Hepatocyte (in vitro differentiated cells): ENCODE measurements around the gene GUCY2D. TPM values are rescaled to one million over a fixed set of nuclear protein-coding genes. Genes with fewer than 3 reads are reported as not detected.

Experiments used
- DNase-seq: peaks from one replicate; pipeline ENCODE4 v3.0.0-alpha.2; 2016; ENCODE audit warnings: low spot score
- H2AFZ ChIP-seq: fragments of 200-600 bp; sonication (generic); 2 replicates; pipeline ENCODE4 v1.6.0; 2016; ENCODE audit warnings: antibody characterized with exemption, mild to moderate bottlenecking
- H3K27ac ChIP-seq: fragments of 200-600 bp; sonication (generic); 2 replicates; pipeline ENCODE4 v1.5.1; 2016; ENCODE audit warnings: mild to moderate bottlenecking
- H3K27me3 ChIP-seq: fragments of 200-600 bp; sonication (generic); 2 replicates; pipeline ENCODE4 v1.6.1; 2016
- H3K36me3 ChIP-seq: fragments of 200-600 bp; sonication (generic); replicated peaks from 2 replicates; pipeline ENCODE4 v1.5.1; 2016; ENCODE audit warnings: low read depth; ENCODE audit not compliant: insufficient read depth
- H3K4me1 ChIP-seq: fragments of 200-600 bp; sonication (generic); 2 replicates; pipeline ENCODE4 v1.5.1; 2016; ENCODE audit warnings: mild to moderate bottlenecking, moderate library complexity; ENCODE audit not compliant: insufficient read depth
- H3K4me2 ChIP-seq: fragments of 200-600 bp; sonication (generic); 2 replicates; pipeline ENCODE4 v1.6.0; 2016
- H3K4me3 ChIP-seq: fragments of 200-600 bp; sonication (generic); 2 replicates; pipeline ENCODE4 v1.5.1; 2016; ENCODE audit warnings: mild to moderate bottlenecking
- H3K79me2 ChIP-seq: fragments of 200-600 bp; sonication (generic); 2 replicates; pipeline ENCODE4 v1.6.0; 2017; ENCODE audit warnings: mild to moderate bottlenecking
- H3K9me2 ChIP-seq: fragments of 200-600 bp; sonication (generic); replicated peaks from 2 replicates; pipeline ENCODE4 v1.6.0; 2017; ENCODE audit warnings: mild to moderate bottlenecking; ENCODE audit not compliant: insufficient read depth
- H3K9me3 ChIP-seq: fragments of 200-600 bp; sonication (generic); 2 replicates; pipeline ENCODE4 v1.5.1; 2016; ENCODE audit warnings: low read depth, mild to moderate bottlenecking
- H4K20me1 ChIP-seq: fragments of 200-600 bp; sonication (generic); 2 replicates; pipeline ENCODE4 v1.6.0; 2016; ENCODE audit warnings: mild to moderate bottlenecking; ENCODE audit not compliant: insufficient read depth, poor library complexity, severe bottlenecking
- EZH2 ChIP-seq: fragments of 200-600 bp; sonication (generic); IDR thresholded peaks from 2 replicates; pipeline ENCODE4 v1.6.1; 2016; ENCODE audit warnings: antibody characterized with exemption, mild to moderate bottlenecking, borderline replicate concordance
- EZH2phosphoT487 ChIP-seq: fragments of 200-600 bp; sonication (generic); IDR thresholded peaks from one replicate; pipeline ENCODE4 v1.6.1; 2018; ENCODE audit warnings: antibody characterized with exemption, mild to moderate bottlenecking, low read depth, moderate library complexity; ENCODE audit not compliant: unreplicated experiment, severe bottlenecking
- WGBS: methylation state at CpG from one replicate; pipeline ENCODE4 v1.1.6; 2016; ENCODE audit warnings: low lambda C conversion rate; ENCODE audit errors: missing lambda C conversion rate; 5-methylcytosine and 5-hydroxymethylcytosine counted together
- polyA plus RNA-seq: library from polyadenylated mRNA; unstranded; fragments of >200 nt; fragmentation: Nextera tagmentation; extraction: Ambion mirVana; gene quantifications from 2 replicates; pipeline ENCODE4 v1.2.1, GENCODE V29; 2016
- total RNA-seq: library from RNA; depleted of rRNA; stranded (reverse); fragments of >200 nt; gene quantifications from 2 replicates; pipeline ENCODE4 v1.2.3, GENCODE V29; 2014
- TF ChIP-seq, protein P1 (sequence below): fragments of 200-600 bp; sonication (generic); IDR thresholded peaks from 2 replicates; pipeline ENCODE4 v1.5.1; 2016; ENCODE audit warnings: antibody characterized with exemption, mild to moderate bottlenecking; ENCODE audit not compliant: poor library complexity

The GUCY2D gene
- total and polyA plus RNA-seq, 2 experiments from 2014 or later: 1.6 TPM; not detected in 1

DNA sequence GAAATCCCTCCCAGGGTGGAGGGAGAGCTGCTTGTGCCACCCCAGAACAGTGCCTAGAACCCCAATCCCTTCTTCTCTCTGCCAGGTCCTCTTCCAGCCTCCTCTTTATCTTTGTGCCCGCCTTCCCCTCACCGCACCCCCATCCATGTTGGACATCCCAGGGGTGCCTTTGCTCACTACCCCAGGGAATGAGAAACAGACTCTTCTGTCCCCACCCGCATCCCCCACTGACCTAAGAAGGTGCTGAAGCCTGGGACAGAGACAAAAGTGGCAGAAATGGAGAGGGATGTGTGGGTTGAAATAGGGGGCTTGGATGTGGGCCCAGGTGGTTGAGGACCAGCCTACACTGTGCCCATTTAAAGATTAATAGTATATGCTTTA, 53.4 kb downstream of the GUCY2D start:
- Histone ChIP-seq H3K27ac (peak overlapping the region; percentile 98), H4K20me1 (no peaks in the 10 kb centered on the region), H3K36me3 (no peaks in the 10 kb centered on the region), H3K4me3 (no peak overlapping the region), H3K4me1 (peaks cover 23% of the 10 kb centered on the region), H3K9me2 (no peaks in the 10 kb centered on the region), H3K9me3 (no peaks in the 10 kb centered on the region), H3K79me2 (no peaks in the 10 kb centered on the region), H3K4me2 (peak overlapping the region; percentile 71), H3K27me3 (peaks cover under 1% of the 10 kb centered on the region), H2AFZ (peak overlapping the region; percentile 21)
- no peak for TF ChIP-seq EZH2
- TF ChIP-seq, protein P1, sequence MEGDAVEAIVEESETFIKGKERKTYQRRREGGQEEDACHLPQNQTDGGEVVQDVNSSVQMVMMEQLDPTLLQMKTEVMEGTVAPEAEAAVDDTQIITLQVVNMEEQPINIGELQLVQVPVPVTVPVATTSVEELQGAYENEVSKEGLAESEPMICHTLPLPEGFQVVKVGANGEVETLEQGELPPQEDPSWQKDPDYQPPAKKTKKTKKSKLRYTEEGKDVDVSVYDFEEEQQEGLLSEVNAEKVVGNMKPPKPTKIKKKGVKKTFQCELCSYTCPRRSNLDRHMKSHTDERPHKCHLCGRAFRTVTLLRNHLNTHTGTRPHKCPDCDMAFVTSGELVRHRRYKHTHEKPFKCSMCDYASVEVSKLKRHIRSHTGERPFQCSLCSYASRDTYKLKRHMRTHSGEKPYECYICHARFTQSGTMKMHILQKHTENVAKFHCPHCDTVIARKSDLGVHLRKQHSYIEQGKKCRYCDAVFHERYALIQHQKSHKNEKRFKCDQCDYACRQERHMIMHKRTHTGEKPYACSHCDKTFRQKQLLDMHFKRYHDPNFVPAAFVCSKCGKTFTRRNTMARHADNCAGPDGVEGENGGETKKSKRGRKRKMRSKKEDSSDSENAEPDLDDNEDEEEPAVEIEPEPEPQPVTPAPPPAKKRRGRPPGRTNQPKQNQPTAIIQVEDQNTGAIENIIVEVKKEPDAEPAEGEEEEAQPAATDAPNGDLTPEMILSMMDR: no peak
- TF ChIP-seq EZH2phosphoT487: no peak
- DNase-seq: peak; percentile 5
- 87% methylated on average over 3 of the region's 3 CpGs for WGBS

DNA sequence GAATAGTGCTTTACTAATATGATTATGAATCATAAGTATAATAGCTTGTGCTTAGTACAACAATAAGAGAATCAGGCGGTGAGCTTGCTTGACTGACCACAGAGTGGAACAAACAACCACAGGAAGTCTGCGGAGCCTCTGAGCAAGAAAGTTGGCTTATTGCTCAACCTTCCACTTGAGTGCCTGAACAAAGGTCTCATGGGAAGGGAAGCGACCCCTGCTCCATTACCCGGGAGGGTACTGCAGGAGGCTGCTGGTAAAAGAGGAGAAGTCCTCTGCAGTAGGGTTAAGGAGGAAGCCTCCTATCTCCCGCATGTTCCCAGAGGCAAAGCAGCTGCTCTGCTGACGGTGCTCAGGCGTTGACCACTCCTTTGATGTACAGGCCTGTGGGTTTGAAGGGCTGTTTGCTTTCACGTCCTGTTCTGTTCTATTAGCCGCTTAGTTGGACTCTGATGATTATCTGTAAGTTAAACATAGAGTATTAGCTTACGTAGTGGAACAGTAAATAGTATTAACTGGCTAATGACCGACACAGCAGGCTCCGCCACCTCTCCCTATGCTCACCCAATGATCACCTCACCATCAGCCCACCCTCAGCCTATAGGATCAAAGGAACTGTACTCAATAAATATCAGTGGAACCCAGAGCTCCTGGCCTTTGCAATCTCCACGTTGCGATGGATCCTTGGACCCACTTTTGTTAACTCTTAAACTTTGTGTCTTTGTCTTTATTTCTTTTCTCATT, 54.0 kb downstream of the GUCY2D start:
- H3K4me3 ChIP-seq: no peak overlapping the region
- peaks cover 23% of the 10 kb centered on the region for H3K4me1 ChIP-seq
- H3K9me2 ChIP-seq: no peaks in the 10 kb centered on the region
- no peaks in the 10 kb centered on the region for H3K36me3 ChIP-seq
- H3K79me2 ChIP-seq: no peaks in the 10 kb centered on the region
- peak; percentile 74 for DNase-seq
- 23% methylated on average over 14 of the region's 14 CpGs for WGBS
- H3K9me3 ChIP-seq: no peaks in the 10 kb centered on the region
- H3K27me3 ChIP-seq: peaks cover 7% of the 10 kb centered on the region
- TF ChIP-seq EZH2 (no peak), EZH2phosphoT487 (no peak)
- TF ChIP-seq, protein P1: no peak
- peak overlapping the region; percentile 98 for H3K27ac ChIP-seq
- peak overlapping the region; percentile 71 for H3K4me2 ChIP-seq
- H4K20me1 ChIP-seq: no peaks in the 10 kb centered on the region
- peak overlapping the region; percentile 21 for H2AFZ ChIP-seq

DNA sequence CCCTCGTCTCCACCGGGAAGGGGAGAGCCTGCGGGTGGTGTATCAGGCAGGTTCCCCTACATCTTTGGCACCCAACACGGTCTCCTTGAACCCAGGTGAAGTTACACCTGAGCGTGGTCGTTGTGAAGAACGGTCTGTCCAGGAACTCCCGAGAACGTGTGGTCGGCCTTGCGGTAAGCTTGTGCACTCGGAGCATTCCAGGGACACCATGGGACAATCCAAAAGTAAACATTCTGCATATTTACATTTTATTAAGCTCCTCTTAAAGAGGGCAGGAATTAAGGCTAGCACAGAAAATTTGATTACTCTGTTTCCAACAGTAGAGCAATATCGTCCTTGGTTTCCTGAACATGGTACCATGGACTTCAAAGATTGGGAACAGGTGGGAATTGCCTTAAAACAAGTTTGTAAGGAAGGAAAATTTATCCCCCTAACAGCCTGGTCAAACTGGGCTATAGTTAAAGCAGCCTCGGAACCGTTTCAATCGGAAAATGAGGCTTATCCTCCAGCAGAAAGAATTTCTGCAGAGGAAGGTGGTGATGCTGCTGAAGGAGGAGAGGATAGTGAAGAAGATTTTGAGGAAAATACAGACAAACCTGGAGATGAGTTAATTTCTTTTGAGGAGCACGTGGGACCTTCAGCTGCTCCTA, 54.7 kb downstream of the GUCY2D start:
- H3K79me2 ChIP-seq: no peaks in the 10 kb centered on the region
- no peak overlapping the region for H2AFZ ChIP-seq
- no peaks in the 10 kb centered on the region for H3K9me3 ChIP-seq
- H3K4me3 ChIP-seq: no peak overlapping the region
- peak overlapping the region; percentile 98 for H3K27ac ChIP-seq
- DNase-seq: no peak
- H4K20me1 ChIP-seq: no peaks in the 10 kb centered on the region
- H3K4me2 ChIP-seq: peak overlapping the region; percentile 71
- no peak for TF ChIP-seq EZH2phosphoT487
- TF ChIP-seq, protein P1: no peak
- TF ChIP-seq EZH2: no peak
- peaks cover 8% of the 10 kb centered on the region for H3K27me3 ChIP-seq
- no peaks in the 10 kb centered on the region for H3K36me3 ChIP-seq
- no peaks in the 10 kb centered on the region for H3K9me2 ChIP-seq
- H3K4me1 ChIP-seq: peaks cover 23% of the 10 kb centered on the region
- WGBS: 49% methylated on average over 17 of the region's 17 CpGs
